Measurements from ENCODE around the gene METTL1. TPM values are rescaled to one million over a fixed set of nuclear protein-coding genes. Genes with fewer than 3 reads are reported as not detected.

Gene METTL1
- total and polyA plus RNA-seq, 7 donors = 3.8 to 16.7 (median 9.3) TPM

GRCh38 chr12:57808351-57808750 is 36.4 kb upstream of the METTL1 start:
- Histone ChIP-seq H3K27ac (no peak overlapping the region), H3K4me3 (no peak overlapping the region), H3K27me3 (no peaks in the 10 kb centered on the region), H3K9me3 (no peaks in the 10 kb centered on the region), H3K36me3 (peaks cover 9 to 78% (median 22%) of the 10 kb centered on the region in 4 donors), H3K4me1 (peaks cover 0 to 13% (median 4%) of the 10 kb centered on the region in 4 donors)
- intact Hi-C loops (cut with DNase I) = no loop called here
- no peak for DNase-seq
- 91 to 94% methylated on average over 5 of the region's 5 CpGs for WGBS, 2 donors
- no peak for TF ChIP-seq POLR2AphosphoS5 (IDR thresholded peaks at IDR 0.05)

- no peak overlapping the region for H3K4me3 ChIP-seq
- no peak for DNase-seq
- H3K36me3 ChIP-seq = peaks cover 9 to 80% (median 25%) of the 10 kb centered on the region in 4 donors
- H3K27me3 ChIP-seq = no peaks in the 10 kb centered on the region
- TF ChIP-seq POLR2AphosphoS5 (IDR thresholded peaks at IDR 0.05) (no peak), POLR2A (IDR thresholded peaks at IDR 0.05) (no peak), EP300 (IDR thresholded peaks at IDR 0.05) (no peak), CTCF (IDR thresholded peaks at IDR 0.05) (no peak)
- H3K27ac ChIP-seq = no peak overlapping the region
- H3K4me1 ChIP-seq = peaks cover 0 to 13% (median 5%) of the 10 kb centered on the region in 4 donors
- H3K9me3 ChIP-seq = no peaks in the 10 kb centered on the region
- intact Hi-C loops (cut with DNase I) = no loop called here
- 92 to 93% methylated on average over 9 of the region's 9 CpGs for WGBS, 2 donors
Measured at GRCh38 chr12:57807285-57807684, 35.4 kb upstream of the METTL1 start.

GRCh38 chr12:57806677-57807076 is 34.8 kb upstream of the METTL1 start:
- H3K27ac ChIP-seq = no peak overlapping the region
- peaks cover 0 to 13% (median 5%) of the 10 kb centered on the region in 4 donors for H3K4me1 ChIP-seq
- peaks cover 9 to 82% (median 25%) of the 10 kb centered on the region in 4 donors for H3K36me3 ChIP-seq
- DNase-seq = no peak
- H3K27me3 ChIP-seq = no peaks in the 10 kb centered on the region
- no peaks in the 10 kb centered on the region for H3K9me3 ChIP-seq
- 98% methylated on average over 3 of the region's 3 CpGs for WGBS, 2 donors
- no peak for TF ChIP-seq CTCF (IDR thresholded peaks at IDR 0.05)
- intact Hi-C loops (cut with DNase I) = no loop called here
- no peak overlapping the region for H3K4me3 ChIP-seq

- intact Hi-C loops (cut with DNase I) = loop anchor here (1.0 to 2.0 kb wide), 2 partner anchors 25 to 102 kb away; no protein-coding TSS in a partner anchor
- Histone ChIP-seq H3K36me3 (peaks cover 9 to 80% (median 35%) of the 10 kb centered on the region in 4 donors), H3K27ac (peak overlapping the region in 1 of 4 donors; percentile 38), H3K4me1 (peaks cover 0 to 8% (median 5%) of the 10 kb centered on the region in 4 donors), H3K9me3 (no peaks in the 10 kb centered on the region), H3K4me3 (no peak overlapping the region), H3K27me3 (no peaks in the 10 kb centered on the region)
- TF ChIP-seq POLR2A (IDR thresholded peaks at IDR 0.05) (no peak), POLR2AphosphoS5 (IDR thresholded peaks at IDR 0.05) (peak in 1 of 4 donors; percentile 16), EP300 (IDR thresholded peaks at IDR 0.05) (no peak), CTCF (IDR thresholded peaks at IDR 0.05) (peak; percentile 47 to 82 (median 68))
- no peak for DNase-seq
- WGBS, 2 donors = 56 to 65% methylated on average over 9 of the region's 9 CpGs
Measured at GRCh38 chr12:57803319-57803893, 31.5 kb upstream of the METTL1 start.

GRCh38 chr12:57802607-57803006 is 30.7 kb upstream of the METTL1 start:
- intact Hi-C loops (cut with DNase I) = loop anchor here (1.0 to 2.0 kb wide), 2 partner anchors 26 to 103 kb away; no protein-coding TSS in a partner anchor
- TF ChIP-seq EP300 (IDR thresholded peaks at IDR 0.05) = no peak
- Histone ChIP-seq H3K4me1 (peaks cover 0 to 8% (median 5%) of the 10 kb centered on the region in 4 donors), H3K27ac (no peak overlapping the region), H3K9me3 (no peaks in the 10 kb centered on the region), H3K27me3 (no peaks in the 10 kb centered on the region), H3K4me3 (no peak overlapping the region), H3K36me3 (peaks cover 2 to 79% (median 28%) of the 10 kb centered on the region in 4 donors)
- DNase-seq = no peak
- 90 to 92% methylated on average over 1 of the region's 1 CpG for WGBS, 2 donors

GRCh38 chr12:57800965-57801364 is 29.1 kb upstream of the METTL1 start:
- intact Hi-C loops (cut with DNase I) = no loop called here

More at GRCh38 chr12:57800965-57801364, 29.1 kb upstream of the METTL1 start:
- Histone ChIP-seq H3K4me1 (peaks cover 0 to 8% (median 5%) of the 10 kb centered on the region in 4 donors), H3K27ac (no peak overlapping the region), H3K9me3 (no peaks in the 10 kb centered on the region), H3K27me3 (no peaks in the 10 kb centered on the region), H3K36me3 (peaks cover 11 to 79% (median 28%) of the 10 kb centered on the region in 4 donors), H3K4me3 (no peak overlapping the region)
- TF ChIP-seq POLR2AphosphoS5 (IDR thresholded peaks at IDR 0.05) = no peak
- TF ChIP-seq CTCF (IDR thresholded peaks at IDR 0.05) = no peak
- no peak for TF ChIP-seq EP300 (IDR thresholded peaks at IDR 0.05)
- TF ChIP-seq POLR2A (IDR thresholded peaks at IDR 0.05) = no peak
- no peak for DNase-seq
- 96 to 99% methylated on average over 3 of the region's 3 CpGs for WGBS, 2 donors

Data from sigmoid colon (tissue), 7 donors.